Left lung (tissue), 10 donors: Measurements from ENCODE around the gene PHRF1. TPM values are rescaled to one million over a fixed set of nuclear protein-coding genes. Genes with fewer than 3 reads are reported as not detected.

Source experiments
- ATAC-seq: fragments of 200-7000 bp; cut with Tn5 transposase; one replicate; pipeline ENCODE4 v1.9.1; 2020; ENCODE audit warnings: moderate library complexity
- DNase-seq, 4 donors: peaks; one replicate each; pipeline ENCODE4 v3.0.0-alpha.2; 2013 to 2020
- H3K27ac ChIP-seq, 2 donors: fragments of 200-600 bp; sonication (generic) in 1 of 2; one replicate each; pipeline versions ENCODE4 v1.5.0 to v1.8.0; 2020 to 2021
- H3K27me3 ChIP-seq, 2 donors: fragments of 200-600 bp; sonication (generic) in 1 of 2; one replicate each; pipeline versions ENCODE4 v1.5.0 to v1.8.0; 2020 to 2021
- H3K36me3 ChIP-seq, 2 donors: fragments of 200-600 bp; sonication (generic) in 1 of 2; one replicate each; pipeline versions ENCODE4 v1.5.0 to v1.8.0; 2020 to 2021
- H3K4me1 ChIP-seq, 2 donors: fragments of 200-600 bp; one replicate each; pipeline ENCODE4 v1.8.0; 2021
- H3K4me3 ChIP-seq, 2 donors: fragments of 200-600 bp; sonication (generic) in 1 of 2; one replicate each; pipeline versions ENCODE4 v1.5.0 to v1.8.0; 2020 to 2021; ENCODE audit warnings: mild to moderate bottlenecking in 1 of 2
- H3K9me3 ChIP-seq, 2 donors: fragments of 200-600 bp; sonication (generic) in 1 of 2; one replicate each; pipeline versions ENCODE4 v1.5.0 to v1.8.0; 2020 to 2021
- CTCF ChIP-seq, 2 donors: fragments of 200-600 bp; sonication (generic) in 1 of 2; IDR thresholded peaks; one replicate each; pipeline versions ENCODE4 v1.5.0 to v1.8.0; 2021; ENCODE audit warnings: antibody characterized with exemption in 2 of 2
- intact Hi-C, 2 donors: fragments of 100-400 bp; cut with DNase I; formaldehyde crosslinking; loops; one replicate each; pipeline versions ENCODE4 v1.11.2 to v1.14.2; 2022
- polyA plus RNA-seq, 6 donors: library from polyadenylated mRNA; unstranded; fragments of 120-200 nt; gene quantifications; one replicate each; pipeline ENCODE4 v1.2.1, GENCODE V29; 2013; ENCODE audit not compliant: insufficient read length in 6 of 6
- total RNA-seq, 2 donors: library from RNA; stranded (reverse); fragmentation: NEBNext Ultra II Directional; extraction: Animal tissue kit (Norgen Biotek cat#: 25700); gene quantifications; one replicate each; pipeline ENCODE4 v1.2.1, GENCODE V29; 2021
- donor health status: DM: no; HTN: yes; CAD: no.
- donor health status: DM: no; HTN: no; CAD: no.

The PHRF1 gene
- total and polyA plus RNA-seq, 8 donors, result 18.6 to 32.7 (median 23.8) TPM

DNA sequence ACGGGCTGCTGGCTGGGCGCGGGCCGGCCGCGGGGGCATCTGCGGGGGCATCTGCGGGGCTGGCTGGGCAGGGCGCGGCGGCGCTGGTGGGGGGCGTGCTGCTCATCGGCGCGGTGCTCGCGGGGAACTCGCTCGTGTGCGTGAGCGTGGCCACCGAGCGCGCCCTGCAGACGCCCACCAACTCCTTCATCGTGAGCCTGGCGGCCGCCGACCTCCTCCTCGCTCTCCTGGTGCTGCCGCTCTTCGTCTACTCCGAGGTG, 61.0 kb downstream of the PHRF1 start:
- Histone ChIP-seq H3K9me3 (no peaks in the 10 kb centered on the region), H3K27ac (no peak overlapping the region), H3K27me3 (peaks cover 39 to 57% of the 10 kb centered on the region in 2 donors), H3K4me3 (no peak overlapping the region), H3K36me3 (peaks cover 0 to 6% of the 10 kb centered on the region in 2 donors), H3K4me1 (peaks cover 3 to 32% of the 10 kb centered on the region in 2 donors)
- DNase-seq, result peak in 1 of 4 donors; percentile 77
- no peak for ATAC-seq
- intact Hi-C loops, result no loop called here
- TF ChIP-seq CTCF (IDR thresholded peaks at IDR 0.05), result no peak

DNA sequence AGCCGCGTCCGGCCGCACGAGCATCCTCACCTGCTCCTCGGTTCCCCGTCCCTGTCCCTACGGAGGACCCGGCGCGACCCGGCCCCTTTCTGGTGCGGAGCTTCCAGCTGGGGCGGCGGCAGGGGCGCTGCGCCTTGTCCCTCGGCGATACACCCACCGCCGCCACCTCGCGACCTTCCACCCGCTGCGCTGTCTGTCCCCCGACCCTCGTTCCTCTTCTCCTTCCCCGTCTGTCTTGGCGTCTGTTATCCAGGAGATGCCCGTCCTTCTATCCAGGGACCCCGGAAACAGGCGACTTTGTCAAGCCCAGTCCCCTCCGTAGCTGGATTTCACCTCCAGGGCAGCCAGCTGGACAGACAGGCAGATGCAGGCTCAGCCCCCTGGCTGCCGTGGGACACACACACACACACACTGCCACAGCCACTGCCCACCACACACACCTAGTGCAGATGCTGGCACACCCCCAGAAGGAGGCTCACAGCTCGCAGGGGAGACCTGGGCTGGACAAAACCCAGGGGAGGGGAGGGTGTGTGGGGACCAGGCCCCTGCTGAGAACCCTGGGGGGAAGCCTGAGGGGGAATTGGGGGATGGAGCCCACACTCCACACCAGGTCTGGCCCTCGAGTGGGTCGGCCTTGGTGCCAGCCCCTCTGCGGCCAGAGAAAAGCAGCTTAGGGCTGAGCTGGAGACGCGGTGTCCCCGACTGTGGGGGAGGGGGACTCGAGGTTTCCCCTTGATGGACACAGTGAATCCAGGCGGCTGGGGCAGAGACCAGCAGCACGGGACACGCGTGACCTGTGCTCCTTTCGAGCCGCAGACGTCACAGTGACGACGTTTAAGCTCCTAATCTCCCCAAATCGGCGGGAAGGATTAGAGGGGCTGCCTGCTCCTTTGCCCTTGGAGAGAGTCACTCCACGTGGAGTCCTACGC, 61.6 kb downstream of the PHRF1 start:
- H3K36me3 ChIP-seq, result peaks cover 0 to 8% of the 10 kb centered on the region in 2 donors
- H3K9me3 ChIP-seq, result no peaks in the 10 kb centered on the region
- ATAC-seq, result no peak
- peaks cover 39 to 57% of the 10 kb centered on the region in 2 donors for H3K27me3 ChIP-seq
- peaks cover 3 to 32% of the 10 kb centered on the region in 2 donors for H3K4me1 ChIP-seq
- no peak overlapping the region for H3K4me3 ChIP-seq
- intact Hi-C loops, result no loop called here
- DNase-seq, result no peak
- no peak for TF ChIP-seq CTCF (IDR thresholded peaks at IDR 0.05)
- no peak overlapping the region for H3K27ac ChIP-seq

- no peak for TF ChIP-seq CTCF (IDR thresholded peaks at IDR 0.05)
- Histone ChIP-seq H3K27ac (no peak overlapping the region), H3K4me3 (no peak overlapping the region), H3K27me3 (peaks cover 39 to 57% of the 10 kb centered on the region in 2 donors), H3K36me3 (peaks cover 0 to 17% of the 10 kb centered on the region in 2 donors), H3K9me3 (no peaks in the 10 kb centered on the region), H3K4me1 (peaks cover 3 to 32% of the 10 kb centered on the region in 2 donors)
- DNase-seq (no peak), ATAC-seq (no peak)
- intact Hi-C loops, result no loop called here
These were observed 62.5 kb downstream of the PHRF1 start for GRCh38 chr11:638631-639331.

DNA sequence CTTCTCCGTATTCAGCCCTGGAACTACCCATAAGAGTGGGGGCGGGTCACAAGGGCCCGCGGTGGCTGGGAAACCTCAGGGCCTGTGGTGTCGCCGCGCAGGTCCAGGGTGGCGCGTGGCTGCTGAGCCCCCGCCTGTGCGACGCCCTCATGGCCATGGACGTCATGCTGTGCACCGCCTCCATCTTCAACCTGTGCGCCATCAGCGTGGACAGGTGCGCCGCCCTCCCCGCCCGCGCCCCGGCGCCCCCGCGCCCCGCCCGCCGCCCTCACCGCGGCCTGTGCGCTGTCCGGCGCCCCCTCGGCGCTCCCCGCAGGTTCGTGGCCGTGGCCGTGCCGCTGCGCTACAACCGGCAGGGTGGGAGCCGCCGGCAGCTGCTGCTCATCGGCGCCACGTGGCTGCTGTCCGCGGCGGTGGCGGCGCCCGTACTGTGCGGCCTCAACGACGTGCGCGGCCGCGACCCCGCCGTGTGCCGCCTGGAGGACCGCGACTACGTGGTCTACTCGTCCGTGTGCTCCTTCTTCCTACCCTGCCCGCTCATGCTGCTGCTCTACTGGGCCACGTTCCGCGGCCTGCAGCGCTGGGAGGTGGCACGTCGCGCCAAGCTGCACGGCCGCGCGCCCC, 63.2 kb downstream of the PHRF1 start:
- DNase-seq, result peak in 1 of 4 donors; percentile 46
- H3K27me3 ChIP-seq, result peaks cover 39 to 57% of the 10 kb centered on the region in 2 donors
- no peak overlapping the region for H3K4me3 ChIP-seq
- intact Hi-C loops, result no loop called here
- ATAC-seq, result no peak
- no peak for TF ChIP-seq CTCF (IDR thresholded peaks at IDR 0.05)
- peaks cover 0 to 24% of the 10 kb centered on the region in 2 donors for H3K36me3 ChIP-seq
- H3K9me3 ChIP-seq, result no peaks in the 10 kb centered on the region
- H3K27ac ChIP-seq, result no peak overlapping the region
- peaks cover 3 to 32% of the 10 kb centered on the region in 2 donors for H3K4me1 ChIP-seq
